GM18907 (cell line): ENCODE results near the gene SH2D6.

Experiments
- ATAC-seq: cut with Tn5 transposase; IDR thresholded peaks from one replicate; pipeline ENCODE4 v1.9.1; 2021; ENCODE audit warnings: mild to moderate bottlenecking, moderate library complexity; ENCODE audit not compliant: unreplicated experiment

Gene SH2D6

DNA sequence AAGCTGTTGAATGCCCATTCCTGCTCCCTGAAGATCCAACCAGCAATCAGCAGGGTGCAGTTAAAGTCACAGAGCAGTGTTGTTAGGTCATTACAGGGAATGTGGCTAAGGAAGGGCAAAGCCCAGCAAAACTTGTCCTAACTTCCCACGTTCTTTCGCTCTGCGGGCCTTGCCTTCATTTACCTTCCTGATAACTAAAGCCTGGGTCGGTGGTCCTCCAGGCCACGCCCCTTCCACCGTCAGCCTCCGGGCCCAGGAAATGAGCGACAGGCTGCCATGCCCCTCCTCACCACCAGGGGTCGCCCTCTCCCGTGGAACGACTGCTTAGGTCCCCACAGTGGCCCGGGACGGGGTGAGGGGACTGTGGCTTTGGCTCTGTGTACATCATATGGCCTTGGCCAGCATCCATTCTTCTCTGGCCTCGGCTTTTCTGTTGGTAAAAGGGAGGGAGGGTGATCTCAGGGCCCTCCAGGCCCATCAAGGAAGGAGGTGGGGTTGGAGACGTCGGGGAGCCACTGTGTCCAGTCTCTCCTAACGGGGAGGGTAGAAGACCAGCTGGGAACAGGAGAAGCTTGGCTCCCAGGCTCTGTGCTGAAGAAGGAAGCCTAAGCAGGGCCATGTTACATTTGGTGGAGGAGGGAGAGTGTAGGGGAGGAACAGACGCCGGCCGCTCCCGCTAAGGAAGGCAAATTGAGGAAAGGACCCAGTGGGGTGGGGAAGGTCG lies 2.2 kb downstream of the SH2D6 start:
- peak; percentile 61 for ATAC-seq

DNA sequence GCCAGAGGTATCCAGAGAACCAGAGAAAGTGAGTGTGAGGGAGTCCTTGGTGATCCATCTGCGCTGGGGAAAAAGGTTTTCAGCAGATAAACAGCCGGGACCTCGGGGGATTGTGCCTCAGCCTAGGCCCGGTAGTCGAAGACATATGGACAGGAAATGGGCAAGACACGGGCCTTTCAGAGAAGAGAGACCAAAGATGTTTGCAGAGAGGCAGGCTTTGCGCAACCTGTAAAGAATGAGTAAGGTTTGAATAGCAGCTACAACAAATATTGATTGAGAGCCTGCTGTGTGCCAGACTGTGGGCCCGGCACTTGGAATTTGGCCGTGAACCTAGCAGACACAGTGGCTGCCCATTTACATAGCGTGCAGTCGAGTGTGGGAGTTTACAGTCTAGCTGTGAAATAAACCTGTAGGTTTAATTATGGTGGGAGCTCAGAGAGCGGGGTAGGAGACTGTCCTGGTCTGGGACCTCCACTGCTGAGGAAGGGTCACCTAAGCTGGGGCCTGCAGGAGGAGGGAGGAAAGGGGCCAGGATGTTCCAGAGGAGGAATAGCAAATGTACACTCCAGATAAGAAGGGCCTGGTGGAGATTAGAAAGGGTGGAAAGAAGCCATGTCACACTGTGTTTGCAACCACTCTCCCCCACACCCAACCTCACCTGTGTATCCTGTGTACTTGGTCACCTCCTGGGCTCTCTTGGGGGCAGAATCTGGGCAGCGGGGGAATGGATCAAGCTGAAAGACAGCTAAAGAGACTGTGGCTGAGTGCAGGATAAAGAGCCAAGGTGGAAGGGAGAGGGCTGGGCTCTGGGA lies 3.0 kb downstream of the SH2D6 start:
- no peak for ATAC-seq

DNA sequence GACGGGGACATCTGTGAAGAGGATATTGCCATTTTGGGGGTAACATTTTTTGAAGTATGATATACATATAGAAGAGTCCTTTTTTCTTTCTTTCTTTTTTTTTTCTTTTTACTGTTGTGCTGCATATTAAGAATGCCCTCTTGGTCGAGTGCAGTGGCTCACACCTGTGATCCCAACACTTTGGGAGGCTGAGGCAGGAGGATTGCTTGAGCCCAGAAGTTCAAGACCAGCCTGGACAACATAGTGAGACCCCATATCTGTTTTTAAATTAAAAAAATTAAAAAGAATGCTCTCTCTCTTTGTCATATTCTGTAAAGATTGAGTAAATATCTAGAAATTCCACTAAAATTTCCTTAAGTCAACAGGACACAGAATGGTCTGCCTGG lies 3.6 kb downstream of the SH2D6 start:
- no peak for ATAC-seq

DNA sequence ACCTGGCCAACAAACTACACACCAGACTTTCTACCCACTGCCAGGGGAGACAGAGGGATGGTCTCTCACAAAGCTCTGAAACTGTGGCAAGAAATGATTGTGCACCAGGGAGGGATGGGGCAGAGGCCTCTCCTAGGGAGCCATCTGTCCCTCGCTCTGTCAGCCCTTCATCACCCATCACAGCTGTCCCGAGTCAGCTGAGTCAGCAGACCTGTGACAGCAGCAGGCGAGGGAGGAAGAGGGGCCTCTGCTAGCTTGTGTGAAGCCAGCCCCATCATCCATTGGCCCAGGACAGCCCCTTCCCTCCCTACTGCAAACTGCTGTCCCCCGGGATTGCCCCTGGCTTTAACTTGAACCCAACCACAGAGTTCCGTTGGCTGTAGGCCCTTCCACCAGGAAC lies 5.0 kb downstream of the SH2D6 start:
- ATAC-seq: no peak

DNA sequence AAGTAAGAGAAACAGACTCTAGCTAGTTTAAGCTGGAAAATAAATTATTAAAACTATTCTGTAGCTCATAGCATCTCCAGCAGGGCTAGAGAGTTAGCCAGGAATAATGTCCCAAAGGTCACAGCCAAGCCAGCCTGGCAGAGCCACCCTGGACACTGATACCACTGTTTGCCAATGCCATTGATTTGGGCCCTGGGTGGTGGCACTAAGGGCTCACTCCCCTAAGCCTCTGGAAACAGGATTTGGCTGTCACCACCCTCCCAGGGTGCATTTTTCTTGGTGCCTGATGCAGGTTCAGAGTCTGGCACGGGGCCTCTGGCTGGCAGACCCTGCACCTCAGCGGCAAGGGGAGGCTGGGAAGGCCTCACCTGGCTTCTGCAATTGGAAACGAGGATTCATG lies 7.1 kb downstream of the SH2D6 start:
- no peak for ATAC-seq

DNA sequence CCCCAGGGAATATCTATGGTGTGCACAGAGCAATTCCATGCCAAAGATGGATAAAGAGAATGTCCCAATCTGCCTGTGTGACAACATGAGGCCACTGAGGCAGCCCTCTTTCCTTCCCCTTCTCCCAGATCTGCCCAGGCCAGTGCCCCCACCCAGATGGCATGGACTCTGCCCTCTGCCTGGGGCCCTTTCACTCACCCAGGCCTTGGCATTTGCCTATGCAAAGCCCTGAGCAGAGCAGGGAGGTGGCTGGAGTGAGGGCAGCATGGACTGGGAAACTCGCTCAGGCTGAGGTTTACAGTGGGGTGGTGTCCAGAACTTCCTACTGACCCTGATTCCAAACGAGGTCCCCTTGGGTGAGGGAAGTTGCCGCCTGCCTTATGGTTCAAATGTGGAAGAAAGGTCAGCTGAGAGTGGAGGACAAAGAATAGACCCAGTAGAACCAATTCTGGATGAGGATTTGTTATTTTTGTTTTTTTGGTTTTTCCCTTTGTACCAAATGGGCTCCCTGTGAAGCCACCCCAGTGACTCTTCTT lies 8.9 kb downstream of the SH2D6 start:
- no peak for ATAC-seq

DNA sequence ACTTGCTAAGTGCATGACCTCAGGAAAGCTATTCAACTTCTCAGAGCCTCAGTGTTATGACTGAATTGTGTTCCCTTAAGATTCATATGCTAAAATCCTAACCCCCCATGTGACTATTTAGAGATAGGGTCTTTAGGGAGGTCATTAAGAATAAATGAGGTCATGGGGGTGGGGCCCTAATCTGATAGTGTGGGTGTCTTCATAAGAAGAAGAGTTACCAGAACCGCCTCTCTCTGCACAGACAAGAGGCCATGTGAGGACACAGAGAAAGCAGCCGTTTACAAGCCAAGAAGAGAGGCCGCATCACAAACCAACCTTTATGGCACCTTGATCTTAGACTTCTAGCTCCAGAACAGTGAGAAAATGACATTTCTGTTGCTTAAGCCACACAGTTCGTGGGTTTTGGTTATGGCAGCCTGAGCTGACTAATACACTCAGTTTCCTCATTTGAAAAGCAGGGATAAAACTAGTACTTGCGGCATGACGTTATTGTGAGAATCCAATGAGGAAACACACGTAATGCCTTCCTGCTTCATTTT lies 9.9 kb downstream of the SH2D6 start:
- ATAC-seq: no peak

DNA sequence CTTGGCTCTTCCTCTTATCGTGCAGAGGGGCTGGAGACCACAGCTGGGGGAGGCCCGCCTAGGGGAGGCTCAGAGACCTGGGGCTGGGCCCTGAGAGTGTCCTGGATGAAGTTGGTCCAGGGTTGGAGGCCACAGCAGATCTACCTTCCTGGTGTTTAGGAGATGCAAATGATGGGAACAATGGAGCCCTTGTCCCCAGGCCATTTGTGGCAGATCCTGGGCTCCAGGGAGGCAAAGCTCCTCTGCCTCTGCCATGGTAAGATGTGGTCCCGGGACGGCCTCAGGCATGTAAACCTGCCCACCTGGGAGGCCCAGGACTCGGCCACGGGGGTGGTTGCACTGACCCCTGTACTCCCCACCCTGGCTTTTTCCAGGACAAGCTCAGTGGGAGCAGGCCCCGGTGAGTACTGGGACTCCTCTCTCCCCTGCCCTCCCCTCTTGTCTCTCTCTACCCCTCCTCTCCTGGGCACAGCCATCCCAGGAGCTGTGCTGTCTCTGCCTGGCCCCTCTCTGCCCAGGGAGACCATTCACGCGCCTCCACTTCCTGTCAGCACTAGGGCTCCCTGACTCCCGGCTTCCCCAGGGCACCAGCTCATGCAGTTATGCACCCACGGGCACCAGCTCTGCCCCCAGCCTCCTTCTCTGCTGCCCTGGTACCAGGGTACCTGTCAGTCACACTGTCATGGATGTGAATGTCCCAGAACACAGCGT lies 10.9 kb downstream of the SH2D6 start:
- no peak for ATAC-seq

DNA sequence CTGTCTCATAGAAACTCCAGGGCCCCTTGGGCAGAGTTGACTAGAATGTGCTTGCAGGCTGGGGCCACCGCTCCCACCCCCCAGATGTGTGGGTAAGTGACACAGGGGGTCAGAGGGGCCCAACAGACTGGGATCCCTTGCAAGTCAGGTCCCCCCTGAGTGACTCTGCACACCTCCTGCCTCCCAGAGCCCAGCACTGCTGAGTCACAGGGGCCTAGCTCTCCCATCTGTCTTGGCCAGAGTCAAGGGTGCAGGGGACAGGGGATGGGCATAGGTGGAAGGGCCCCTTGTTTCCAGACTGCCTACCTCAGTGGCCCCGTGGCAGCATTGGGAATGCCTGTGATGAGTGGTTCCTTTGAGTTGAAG lies 11.4 kb downstream of the SH2D6 start:
- no peak for ATAC-seq

DNA sequence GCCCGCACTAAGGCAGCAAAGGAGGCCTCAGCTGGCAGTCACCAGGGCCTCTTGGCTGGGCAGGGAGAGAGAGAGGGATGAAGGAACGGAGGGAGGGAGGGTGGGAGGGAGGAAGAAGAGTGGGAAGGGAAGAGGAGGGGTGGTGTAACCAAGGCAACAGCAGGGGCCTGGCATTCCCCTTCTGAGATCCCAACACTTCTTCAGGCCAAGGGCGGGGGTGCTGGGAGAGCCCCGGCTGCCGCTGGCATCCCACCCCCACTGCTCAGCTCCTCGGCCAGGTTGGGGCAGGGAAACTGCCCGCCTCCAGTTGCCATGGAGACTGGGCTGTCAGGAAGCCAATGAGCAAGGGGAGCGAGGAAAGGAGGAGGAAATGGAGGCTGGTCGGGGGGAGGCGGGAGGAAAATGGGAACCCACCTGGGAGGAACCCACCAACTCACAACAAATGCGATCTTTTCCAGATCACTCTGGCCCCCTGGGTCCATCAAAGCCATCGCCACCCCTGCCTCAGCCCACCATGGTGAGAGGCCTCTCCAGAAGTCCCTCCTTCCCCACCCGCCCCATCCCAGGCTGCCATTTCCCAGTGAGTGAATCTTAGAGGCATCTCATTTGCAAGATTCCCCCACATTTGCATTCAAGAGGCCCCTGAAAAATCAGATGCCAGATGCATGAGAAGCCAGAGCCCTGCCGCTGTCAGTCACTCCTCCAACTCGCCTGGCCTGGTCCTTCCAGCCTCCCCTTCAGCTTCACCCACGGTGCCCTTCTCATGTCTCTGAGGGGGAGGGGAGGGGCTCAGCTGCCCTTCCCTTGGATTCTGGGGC lies 12.4 kb downstream of the SH2D6 start:
- ATAC-seq: no peak

DNA sequence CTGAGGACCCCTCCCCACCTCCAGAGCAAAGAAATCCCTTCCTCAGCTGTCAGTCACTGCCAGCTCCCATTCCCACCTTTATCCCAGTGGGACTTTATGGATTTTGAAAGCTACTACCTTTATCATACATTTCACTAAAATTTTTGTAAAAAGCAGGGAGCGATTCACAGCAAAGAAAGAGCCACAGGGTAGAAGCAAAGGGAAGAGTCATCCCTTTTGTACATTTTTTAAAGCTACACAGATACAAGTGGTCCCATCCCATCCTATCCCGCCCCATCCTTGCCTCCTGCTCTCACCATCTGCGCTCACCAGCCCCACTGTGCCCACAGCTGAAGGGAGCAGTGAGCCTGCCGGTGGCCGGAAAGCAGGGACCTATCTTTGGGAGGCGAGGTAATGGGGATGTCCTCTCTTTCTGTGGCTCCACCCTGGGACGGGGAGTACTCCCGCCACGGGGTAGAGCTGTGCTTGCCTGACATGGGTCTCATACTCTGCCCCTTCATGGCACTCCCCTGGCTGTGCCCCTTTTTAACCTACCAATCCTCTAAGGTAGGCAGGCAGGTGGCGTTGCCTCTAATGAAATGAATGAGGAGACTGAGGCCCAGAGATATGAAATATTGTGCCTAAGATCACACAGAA lies 13.2 kb downstream of the SH2D6 start:
- no peak for ATAC-seq

DNA sequence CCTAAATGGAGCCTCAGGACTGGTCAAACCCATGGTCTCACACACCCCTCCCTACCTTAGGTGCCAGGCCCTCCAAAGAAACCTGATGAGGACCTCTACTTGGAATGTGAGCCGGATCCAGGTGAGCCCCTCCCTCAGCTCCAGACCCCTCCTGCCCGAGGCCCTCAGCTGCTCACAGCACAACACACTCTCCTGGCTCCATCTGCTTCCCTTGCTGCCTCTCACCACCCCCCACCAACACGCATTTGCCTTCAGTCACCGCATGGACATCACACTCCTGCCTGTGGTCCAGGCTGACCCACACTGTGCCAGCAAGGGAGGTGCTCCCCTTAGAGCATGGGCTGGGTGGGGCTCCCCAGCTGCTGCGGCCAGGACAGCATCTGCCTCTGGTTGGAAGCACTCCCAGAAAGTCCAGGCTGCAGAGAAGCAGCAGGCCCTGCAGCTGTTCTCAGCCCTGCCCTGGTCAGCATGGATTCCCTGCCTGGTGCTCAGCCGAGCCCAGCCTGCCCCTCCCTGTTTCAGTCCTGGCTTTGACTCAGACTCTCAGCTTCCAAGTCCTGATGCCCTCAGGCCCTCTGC lies 15.1 kb downstream of the SH2D6 start:
- no peak for ATAC-seq

DNA sequence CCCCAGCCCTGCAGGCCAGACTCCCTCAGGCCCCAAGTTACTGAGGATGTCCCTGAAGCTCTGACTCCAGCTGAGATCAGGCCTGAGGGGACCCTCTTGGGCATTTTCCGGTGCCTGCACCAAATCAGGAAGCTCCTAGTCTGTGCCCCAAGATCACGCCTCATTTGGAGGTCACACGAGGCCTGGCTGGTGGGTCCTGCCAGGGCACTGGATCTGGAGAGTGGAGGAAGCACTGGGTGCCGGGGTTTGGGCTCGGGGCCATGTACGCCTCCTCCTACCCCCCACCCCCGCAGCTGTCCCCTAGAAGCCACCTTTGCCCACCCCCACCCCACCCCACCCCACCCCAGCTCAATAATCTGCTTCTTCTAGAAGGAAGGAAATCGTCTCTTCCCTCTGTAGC lies 16.2 kb downstream of the SH2D6 start:
- ATAC-seq: no peak

DNA sequence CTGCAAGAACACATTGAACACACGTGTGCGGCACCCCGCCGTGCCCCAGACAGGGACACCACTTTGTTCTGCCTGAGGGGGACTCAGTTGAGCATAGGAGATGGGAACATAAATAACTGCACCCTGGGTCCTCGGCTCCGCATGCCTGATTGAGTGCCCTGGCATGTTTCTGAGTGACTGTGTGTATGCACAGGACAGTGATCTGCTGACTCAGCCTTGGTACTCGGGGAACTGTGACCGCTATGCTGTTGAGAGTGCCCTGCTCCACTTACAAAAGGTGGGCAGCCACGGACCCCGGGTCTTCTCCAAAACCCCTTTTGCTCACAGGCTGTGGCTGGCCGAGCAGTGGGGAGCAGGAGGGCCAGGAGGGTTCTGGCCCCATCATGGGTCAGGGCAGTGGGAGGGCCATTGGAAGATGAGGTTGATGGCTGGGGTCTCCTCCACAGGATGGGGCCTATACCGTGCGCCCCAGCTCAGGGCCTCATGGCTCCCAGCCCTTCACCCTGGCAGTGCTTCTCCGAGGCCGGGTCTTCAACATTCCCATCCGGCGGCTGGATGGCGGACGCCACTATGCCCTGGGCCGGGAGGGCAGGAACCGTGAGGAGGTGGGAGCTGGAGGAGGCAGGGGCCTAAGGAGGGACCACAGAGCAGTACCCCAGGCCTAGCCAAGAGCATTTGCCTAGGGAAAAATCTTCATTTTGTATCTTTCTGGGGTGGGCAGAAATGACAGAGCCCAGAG lies 16.9 kb downstream of the SH2D6 start:
- no peak for ATAC-seq

DNA sequence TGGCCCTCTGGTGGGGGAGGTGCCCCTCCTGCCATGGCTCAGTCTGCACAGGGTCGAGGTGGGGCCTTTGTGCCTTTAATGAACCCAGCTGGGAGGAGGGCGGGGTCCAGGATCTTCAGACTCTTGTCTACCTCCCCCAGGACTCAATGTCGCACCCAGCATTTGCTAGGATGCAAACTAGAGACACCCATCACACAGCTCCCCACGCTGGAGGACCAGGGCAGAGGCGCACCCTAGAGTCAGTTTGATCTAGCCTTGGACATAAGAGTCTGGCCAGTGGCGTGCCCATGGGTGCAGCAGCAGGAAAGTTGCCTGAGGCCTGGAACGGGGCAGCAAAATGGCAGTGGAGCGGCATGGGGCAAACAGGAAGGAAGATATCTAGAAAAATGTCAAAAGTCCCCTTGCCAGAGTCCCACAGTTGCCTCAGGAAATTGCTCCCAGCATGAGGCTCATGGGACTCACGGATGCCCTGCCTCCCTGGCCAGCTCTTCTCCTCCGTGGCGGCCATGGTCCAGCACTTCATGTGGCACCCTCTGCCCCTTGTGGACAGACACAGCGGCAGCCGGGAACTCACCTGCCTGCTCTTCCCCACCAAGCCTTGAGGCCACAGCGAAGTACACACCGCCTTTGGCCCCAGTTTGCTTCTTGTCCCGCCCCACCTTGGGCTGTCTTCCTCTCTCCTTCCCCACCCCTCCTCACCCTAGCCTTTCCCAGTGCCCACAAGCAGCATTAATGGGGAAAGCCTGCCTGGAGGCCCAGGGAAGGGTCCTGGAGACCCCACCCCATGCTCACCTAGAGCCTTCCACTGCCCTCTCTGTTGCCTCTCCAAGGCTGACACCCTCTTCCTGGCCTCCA lies 17.7 kb downstream of the SH2D6 start:
- ATAC-seq: no peak

DNA sequence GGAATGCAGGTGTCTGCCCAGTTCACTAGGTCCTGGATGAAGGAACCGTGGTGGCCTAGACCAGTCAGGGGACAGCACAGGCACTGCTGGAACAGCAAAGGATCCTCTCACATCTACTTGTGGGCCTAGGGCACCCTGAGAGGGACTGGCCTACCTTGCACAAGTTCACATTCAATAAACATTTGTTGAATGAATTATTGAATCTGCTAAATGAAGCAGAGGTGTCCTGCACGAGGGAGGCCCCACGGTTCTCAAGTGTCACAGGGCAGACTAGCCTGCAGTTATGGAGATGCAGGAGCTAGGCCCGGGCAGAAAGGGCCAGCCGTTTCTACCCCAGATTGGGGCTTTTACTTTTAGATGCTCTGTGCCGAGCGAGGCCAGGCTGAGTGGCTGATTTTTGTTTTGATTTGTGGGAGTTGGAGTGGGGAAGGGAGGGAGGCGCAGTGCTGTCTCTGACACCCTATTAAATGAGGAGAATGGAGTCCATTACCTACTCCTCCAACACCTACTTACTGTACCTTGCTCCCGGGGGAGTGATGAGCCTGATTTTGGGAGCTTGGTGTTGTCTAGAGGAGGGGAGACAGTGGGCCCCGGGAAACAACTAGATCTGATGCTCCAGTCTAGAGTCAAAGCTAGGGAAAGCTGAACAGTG lies 18.4 kb downstream of the SH2D6 start:
- no peak for ATAC-seq

DNA sequence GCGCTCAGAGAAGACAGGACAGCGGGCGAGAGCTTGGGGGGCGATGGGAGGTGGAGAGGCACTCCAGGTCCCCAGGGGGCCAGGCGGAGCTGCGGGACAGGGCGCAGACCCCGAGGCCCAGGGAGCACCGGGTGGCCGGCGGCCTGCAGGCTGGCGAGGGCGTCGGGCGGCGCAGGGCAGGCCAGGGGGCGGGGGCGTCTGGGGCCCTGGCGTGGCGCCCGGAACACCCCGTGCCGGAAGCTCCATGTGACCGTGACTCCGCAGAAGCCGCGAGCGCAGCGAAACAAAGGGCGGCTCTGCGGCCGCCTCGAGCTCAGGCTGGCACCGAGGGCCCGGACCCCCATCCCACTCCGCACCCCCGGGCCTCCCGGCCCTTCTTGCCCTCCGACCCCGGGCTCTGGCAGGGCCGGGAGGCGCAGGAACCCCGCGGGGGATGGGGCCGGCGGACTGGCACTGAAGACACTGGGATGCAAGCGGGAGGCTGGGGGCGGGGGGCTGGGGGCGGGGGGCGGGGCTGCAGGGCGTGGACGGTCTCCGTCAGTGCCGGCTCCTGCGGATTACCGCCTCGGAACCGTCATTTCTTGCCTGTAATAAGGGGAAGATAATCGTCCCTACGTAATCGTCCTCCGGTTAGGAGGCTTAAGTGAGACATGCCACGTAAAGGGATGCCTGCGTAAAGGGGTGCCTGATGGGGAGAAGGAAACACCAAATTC lies 19.1 kb downstream of the SH2D6 start:
- ATAC-seq: peak; percentile 81
